PC-3 (cell line): ENCODE measurements around the gene TEX19.
A peak's percentile ranks its signal among the peaks of the same experiment; 100 is the strongest.

Experiments used
- EZH2 ChIP-seq: fragments of 300-600 bp; sonication (generic); IDR thresholded peaks from one replicate; pipeline ENCODE4 v1.6.1; 2017; ENCODE audit warnings: antibody characterized with exemption, mild to moderate bottlenecking, low read length; ENCODE audit not compliant: unreplicated experiment
- EZH2phosphoT487 ChIP-seq: fragments of 300-600 bp; sonication (generic); IDR thresholded peaks from 2 replicates; pipeline ENCODE4 v1.6.1; 2018; ENCODE audit warnings: mild to moderate bottlenecking, antibody characterized with exemption, low read length, borderline replicate concordance
- TF ChIP-seq, protein P1 (sequence below): fragments of 300-600 bp; sonication (generic); conservative IDR thresholded peaks from 2 replicates; pipeline ENCODE4 v1.5.1; 2017; ENCODE audit warnings: antibody characterized with exemption, low read depth, mild to moderate bottlenecking, low read length

DNA sequence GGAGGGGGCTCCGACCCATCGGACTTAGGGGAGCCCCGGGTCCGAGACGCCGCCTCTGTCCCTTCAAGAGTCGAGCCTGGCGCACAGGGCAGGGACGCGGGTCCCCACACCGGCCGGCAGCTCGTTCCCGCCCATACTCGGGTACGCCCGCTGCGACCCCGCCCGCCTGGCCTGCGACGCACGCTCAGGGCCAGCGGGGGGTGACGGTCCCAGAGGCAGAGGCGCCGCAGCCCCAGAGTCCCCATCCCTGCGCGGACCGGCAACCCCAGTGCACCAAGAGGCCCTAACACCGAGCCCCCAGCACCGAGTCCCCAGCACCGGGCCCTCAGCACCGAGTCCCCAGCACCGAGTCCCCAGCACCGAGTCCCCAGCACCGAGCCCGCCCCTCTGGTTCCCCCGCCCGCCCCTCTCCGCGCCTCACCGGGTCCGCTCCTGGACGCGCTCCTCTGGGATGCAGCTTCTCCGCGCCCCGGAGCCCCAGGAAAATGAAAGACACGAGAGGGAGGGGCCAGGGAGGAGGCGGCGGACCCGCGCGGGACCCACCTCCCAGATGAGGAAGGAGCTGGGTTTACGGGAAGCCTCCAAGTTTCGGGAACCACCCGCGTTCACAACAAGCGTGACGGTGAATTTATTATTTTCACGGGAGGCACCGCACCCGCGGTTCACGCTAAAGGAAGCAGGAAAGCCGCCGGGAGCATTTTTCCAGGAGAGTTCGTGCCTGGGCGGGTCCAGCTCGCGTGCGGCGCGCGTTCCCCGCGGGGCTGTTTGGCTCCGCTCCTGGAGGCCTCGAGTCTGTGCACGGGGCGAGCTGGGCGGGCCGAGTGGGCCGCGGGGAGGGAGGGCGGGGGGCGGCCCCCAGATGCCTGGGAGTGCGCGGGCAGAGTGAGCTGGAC lies 25.5 kb upstream of the TEX19 start, which contains the start of gene SECTM1:
- no peak for TF ChIP-seq EZH2
- TF ChIP-seq, protein P1, sequence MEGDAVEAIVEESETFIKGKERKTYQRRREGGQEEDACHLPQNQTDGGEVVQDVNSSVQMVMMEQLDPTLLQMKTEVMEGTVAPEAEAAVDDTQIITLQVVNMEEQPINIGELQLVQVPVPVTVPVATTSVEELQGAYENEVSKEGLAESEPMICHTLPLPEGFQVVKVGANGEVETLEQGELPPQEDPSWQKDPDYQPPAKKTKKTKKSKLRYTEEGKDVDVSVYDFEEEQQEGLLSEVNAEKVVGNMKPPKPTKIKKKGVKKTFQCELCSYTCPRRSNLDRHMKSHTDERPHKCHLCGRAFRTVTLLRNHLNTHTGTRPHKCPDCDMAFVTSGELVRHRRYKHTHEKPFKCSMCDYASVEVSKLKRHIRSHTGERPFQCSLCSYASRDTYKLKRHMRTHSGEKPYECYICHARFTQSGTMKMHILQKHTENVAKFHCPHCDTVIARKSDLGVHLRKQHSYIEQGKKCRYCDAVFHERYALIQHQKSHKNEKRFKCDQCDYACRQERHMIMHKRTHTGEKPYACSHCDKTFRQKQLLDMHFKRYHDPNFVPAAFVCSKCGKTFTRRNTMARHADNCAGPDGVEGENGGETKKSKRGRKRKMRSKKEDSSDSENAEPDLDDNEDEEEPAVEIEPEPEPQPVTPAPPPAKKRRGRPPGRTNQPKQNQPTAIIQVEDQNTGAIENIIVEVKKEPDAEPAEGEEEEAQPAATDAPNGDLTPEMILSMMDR: no peak
- peak; percentile 94 for TF ChIP-seq EZH2phosphoT487
